Stimulated activated CD8-positive, alpha-beta memory T cell treated with anti-CD3 and anti-CD28 coated beads, Interleukin-2, amount 100 ng/mL, for 48 hours (primary cell): ENCODE results near the gene LRIG1.
"Not testable (repeated sequence)": the region's sequence is repeated elsewhere in the genome, so short reads cannot be mapped to it uniquely, and the experiment has no call there.

Experiments
- DNase-seq, 2 donors: peaks; one replicate each; pipeline ENCODE4 v3.0.0-alpha.2; 2020; ENCODE audit warnings: low read depth in 2 of 2

LRIG1 gene

DNA sequence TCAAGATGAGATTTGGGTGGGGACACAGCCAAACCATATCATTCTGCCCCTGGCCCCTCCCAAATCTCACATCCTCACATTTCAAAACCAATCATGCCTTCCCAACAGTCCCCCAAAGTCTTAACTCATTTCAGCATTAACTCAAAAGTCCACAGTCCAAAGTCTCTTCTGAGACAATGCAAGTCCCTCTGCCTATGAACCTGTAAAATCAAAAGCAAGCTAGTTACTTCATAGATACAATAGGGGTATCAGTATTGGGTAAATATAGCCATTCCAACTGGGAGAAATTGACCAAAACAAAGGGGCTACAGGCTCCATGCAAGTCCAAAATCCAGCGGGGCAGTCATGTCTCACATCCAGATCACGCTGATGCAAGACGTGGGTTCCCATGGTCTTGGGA is 79.7 kb downstream of the LRIG1 start:
- not testable (repeated sequence) for DNase-seq

DNA sequence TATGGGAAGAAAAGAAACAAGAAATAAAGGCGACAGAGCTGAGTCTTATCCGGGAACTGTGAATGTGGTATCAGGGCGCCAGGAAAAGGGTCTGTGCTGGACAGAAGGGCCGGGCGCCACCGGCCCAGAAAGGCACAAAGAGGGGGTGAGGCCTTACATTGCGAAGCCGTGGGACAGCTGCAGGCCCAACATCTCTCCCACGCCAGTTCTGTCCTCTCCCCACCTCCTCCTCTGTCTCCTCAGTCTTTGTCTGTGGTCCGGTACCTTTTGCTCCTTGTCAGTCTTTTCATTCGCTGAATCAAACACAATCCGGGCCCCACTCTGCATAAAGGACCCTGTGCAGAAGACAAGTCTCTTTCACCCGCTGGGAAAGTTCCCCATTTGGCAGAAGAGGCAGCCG is 81.8 kb downstream of the LRIG1 start:
- DNase-seq = no peak

DNA sequence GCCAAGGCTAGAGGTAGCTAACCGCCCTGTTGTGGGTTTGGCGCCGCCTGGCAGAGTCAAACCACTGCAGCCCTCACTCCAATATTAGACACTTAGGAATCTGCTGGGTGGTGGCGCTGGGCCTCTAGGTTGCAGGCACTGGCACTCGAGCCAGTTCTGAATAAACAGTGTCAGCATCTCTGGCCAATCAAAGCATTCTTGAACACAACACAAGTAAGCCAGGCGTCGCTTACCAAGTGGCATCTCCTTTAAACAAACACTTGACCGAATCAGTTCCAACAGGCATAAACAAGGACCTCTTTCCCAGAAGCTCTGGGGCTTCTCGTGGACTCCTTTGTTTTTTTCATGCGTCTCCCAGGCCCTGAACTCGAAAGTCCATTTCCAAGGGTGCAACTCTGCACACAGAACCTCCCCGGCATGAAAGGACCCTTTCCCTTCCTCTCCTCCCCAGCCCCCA is 82.3 kb downstream of the LRIG1 start:
- no peak for DNase-seq

DNA sequence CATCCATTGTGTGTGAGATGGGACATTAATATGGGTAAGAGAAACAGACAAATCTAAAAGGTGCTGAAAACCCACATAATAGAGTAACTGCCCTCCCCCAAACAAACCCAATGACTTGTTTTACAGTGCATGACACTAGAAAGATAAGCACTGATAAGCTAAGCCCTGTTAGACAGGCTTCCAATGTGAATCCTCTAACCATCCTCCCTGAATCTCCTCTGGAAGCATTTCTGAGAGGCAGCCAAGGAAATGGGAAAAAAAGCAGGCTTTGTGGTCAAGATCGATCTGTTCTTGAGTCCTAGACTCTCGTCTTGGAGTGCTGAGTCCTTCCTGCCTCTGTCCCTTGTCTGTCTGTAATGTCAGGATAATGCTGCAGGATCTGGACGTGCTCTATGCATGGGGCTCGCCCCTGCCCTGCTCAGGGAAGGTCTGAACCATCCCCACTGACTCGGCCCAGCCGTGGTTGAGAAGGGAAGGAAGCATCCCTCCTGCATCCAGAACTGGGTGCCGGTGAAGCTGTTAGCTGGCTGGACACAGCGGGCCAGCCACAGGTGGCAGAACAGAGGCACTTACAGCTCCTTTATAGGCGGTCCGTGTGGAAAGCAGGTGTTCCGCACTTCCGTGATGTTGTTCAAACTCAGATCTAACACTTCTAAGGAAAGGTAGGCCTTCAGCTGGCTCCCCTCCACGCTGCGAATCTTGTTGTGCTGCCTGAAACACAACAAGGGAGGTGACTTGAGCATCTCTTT is 84.1 kb downstream of the LRIG1 start:
- no peak for DNase-seq

DNA sequence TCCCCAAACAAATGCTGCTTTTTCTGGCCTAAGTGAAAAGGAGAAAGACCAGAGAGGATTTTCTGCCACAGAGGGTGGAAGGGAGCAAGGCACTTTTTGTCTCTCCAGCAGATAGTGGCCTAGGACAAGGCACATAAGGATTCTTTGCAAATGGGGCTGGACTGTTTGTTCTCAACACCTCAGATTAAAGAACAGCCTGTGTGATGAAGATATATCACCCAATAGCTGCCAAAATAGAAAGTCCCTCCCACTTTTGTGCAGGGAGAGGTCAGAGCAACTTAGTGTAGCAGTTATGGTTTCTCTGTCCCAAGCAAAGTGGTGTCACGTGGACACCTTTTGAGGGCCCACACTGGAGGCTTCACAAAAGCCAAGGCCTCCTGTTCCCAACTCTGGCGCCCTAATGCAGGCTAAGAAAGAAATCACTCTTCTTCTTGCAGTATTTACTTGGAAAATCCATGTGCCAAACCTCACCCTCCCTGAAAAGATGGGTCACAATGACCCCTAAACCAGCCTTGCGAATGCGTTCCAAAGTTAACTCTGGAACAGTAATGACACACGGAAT is 84.9 kb downstream of the LRIG1 start:
- DNase-seq = no peak

DNA sequence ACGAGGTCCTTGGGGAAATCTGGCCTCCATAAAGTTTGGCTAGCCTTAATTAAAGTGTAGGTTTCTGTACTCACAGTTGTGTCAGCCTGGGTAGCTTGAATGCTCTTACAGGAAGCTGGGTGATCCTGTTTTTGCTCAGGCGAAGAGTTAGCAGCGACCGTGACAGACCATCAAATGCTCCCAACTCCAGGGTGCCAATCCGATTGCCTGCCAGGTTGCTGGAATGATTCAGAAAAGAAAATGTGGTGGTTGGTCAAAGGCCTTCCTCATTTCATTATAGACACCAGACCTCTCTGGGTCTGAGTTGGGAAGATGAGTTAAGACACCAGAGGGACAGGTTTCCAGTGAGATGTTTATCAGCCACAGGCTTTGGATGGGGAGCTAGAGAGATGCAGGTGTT is 86.0 kb downstream of the LRIG1 start:
- no peak for DNase-seq

DNA sequence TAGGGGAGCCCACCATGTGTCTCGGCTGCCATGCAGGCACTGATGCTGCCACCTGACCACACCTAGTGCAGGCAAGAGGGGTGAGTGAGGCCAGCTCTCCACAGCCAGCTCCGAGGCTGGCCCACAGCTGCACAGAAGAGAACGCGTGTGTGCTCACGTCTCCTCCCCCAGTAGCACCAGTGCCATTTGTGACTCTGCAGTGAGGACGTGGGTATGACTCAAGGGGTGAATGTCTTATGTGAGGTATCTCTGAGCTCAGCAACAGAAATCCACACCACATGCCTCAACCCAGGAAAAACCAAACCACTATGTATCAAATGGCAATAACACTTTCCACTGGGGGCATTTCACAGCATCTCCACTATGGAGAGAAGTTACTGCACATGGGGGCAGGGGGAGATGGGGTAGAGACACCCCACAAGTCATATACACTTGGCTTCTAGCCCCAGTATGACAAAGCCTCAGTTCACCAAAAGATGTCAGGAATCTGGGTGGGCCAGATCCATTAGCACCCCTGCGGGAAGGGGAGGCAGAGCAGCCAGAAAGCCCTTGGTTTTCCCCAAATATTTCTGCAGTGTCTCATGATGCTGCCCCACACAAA is 87.6 kb downstream of the LRIG1 start:
- no peak for DNase-seq

DNA sequence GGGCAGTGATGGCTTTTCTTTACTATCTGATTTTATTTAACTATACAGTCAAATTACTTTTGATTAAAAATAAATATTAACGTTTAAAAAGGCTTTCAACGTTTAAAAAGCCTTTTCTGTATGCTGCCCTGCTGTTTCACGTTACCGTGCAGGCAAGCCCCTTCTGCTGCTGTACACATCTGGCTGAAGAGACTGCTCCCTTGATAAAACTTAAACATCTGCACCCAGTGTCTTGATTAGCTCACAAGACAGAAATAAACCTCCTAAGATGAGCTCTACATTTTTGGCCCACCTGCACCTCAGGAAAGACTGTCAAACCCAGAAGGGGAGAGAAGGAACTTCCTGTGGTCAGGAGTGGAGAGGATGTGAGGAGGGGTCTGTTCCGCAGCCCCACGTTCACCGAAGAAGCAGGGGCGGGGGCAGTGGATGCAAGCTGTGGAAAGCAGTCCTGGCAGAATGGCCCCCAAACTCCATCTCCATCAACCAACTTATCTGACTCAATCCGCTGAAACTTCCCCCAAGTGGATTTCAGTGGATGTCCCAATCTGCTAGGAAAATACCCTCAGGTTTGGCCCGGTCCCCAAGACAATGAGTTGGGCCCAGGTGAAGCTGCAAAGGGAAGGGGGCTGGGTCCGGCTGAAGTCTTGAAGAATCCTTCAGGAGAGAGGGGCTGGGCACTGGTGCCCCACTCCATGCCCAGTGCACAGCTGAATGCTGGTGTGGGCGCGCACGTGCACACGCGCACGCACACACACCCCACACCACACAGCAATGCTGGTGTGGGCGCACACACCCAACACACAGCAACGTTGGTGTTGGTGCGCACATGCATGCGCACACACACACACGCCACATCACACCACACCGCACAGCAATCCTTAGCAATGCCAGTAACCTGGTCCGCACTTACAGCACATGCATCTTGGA is 88.6 kb downstream of the LRIG1 start:
- no peak for DNase-seq

DNA sequence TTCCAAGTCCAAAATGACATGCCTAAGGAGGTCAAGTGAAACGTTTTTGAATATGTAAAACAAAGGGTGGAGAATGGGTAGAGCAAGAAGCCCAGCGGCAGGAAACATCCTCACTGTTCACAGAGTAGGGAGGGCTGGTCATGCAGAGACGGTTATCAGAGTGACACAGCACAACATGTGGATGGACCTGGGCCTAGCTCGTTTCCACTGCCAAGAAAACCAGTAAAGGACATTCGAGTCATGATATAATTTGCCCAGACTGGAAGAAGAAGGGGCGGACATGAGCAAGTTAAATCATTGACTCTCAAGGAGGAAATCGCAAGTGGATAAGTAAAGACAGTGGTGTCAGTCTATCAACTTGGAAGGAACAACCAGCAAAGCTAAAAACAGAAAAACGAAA is 89.3 kb downstream of the LRIG1 start:
- DNase-seq = no peak

DNA sequence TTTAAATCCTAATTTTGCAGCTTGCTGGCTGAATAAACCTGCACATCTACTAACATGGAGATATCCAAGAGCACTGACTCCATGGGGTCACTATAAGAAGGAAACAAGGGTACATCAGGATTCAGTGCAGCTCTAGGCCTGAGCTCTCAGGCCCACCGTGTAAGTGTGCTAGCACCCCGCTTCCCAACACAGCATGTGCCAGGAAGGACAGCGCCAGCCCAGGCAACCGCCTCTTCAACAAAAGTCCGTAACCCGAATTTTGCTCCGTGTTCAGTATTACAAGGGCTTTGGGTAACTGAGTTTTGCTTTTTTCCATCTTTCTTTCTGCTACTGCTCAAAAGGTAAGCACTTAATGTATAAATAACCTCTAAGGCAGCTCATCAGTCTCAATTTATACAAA is 89.8 kb downstream of the LRIG1 start:
- no peak for DNase-seq

DNA sequence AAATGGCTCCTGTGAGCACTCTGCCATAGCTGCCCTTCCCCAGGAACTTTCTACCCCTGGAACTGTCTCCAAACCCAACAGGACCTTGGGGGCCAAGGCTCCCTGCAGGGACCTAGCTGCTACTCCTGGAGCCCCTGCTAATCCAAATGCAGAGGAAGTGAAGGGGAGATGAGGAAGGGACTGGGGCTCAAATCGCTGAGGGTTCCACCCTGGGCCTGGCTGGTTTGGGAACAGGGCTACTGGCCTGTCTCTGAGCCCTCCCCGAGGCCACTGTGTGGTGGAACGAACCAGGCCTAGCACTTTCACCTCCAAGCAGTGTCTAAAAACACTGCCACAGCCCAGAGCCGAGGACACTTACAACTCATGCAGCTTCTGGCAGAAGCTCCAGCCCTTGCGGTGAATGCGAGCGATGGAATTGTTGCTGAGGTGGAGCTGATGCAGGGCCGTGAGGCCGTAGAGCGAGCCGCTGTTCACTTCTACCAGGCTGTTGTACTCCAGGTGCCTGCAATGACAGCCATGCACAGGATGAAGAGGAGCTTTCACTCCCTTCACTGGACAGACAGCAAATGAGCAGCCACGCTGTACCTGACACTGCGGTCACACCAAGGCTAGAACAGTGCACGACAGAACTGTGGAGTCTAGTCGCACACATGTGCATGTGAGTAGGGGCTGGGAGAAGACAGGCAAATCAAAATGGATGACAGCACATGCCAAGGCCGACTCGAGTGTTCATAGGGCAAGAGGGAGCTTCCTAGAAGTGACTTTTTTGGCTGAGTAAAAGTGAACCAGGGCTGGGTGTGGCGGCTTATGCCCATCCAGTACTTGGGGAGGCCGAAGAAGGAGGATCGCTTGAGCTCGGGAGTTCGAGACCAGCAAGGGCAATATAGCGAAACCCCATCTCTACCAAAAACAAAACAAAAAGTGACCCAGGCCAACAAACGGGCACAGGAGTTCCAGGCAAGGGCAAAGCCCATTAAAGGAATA is 90.8 kb downstream of the LRIG1 start:
- DNase-seq = no peak

DNA sequence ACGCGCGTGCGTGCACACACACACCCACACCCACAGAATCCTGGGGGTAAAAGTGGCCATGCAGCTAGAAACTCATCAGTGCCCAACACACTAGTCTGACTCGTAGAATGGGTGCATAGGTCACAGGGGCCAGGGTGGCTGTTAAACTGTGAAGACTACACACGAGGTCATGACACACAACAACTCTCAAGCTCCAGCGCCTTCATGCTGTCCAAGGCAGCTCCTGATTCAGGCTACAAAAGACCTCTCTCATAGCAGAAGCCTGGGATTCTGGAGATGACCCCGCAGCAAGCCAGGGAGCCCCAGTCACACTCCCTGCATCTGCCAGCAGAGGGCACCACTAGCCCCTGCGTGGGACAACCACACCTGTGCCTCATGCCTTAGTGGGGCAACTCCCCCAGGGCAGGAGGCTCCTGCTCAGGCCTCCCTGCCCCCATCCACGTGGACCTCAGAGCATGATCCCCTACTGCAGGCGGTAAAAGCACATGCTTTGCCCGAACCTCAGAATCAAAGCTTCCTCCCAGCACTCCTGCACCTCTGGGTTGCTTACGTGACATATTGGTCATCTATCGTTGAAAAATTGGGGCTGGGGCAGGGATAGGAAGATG is 93.1 kb downstream of the LRIG1 start:
- peak; percentile 60 to 68 for DNase-seq

DNA sequence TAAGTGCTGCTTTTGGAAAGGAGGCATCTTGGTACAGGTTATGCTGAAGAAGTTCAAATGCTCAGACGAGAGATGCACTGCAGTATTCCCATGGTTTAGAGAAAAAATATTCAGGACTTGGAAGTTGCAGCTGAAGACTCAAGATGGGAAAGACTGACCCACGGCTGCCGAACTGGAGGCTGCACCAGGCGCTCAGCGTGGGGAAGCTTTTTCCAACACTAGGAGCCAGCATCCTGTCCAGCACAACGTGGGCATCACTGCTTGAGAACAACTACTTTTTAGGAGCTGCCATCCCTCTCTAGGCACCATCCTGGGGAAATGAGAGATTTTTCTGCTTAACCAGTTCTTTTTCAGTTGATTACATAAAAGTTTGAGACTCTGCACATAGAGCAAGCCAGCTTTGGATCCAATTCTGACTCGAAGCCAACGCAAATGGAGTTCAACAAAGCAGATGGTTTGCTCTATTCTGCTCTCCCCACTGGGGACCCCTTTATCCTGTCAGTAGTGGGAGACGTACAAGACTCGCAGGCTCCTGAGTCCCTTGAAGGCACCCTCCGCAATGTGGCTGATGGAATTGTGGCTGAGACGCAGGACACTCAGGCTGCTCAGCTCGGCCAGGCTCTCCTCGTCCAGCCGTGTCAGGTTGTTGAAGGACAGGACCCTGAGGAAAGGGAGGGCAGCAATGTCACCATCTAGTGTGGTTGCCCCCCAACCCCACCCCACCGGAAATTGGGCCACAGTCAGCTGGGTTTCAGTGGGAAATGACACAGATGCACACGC is 93.8 kb downstream of the LRIG1 start:
- no peak for DNase-seq

DNA sequence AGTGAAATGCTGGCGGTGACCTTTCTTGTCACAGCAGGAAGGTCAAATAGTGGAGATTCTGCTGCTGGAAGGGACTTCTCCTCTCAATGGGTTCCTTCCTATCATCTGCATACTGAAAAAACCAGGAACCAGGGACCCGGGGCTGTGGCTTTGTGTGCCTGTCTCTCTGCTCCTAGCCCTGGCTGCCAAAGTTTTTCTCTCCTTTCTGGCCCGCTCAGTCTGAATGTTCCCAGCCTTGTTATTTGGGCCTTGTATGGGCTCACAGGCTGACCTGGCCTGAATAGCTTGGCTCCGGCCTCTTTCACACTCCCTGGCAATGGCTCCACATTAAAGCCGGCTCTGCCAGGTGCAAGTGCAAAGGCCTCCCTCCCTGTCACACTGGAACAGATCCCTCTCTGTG is 94.7 kb downstream of the LRIG1 start:
- DNase-seq = no peak

DNA sequence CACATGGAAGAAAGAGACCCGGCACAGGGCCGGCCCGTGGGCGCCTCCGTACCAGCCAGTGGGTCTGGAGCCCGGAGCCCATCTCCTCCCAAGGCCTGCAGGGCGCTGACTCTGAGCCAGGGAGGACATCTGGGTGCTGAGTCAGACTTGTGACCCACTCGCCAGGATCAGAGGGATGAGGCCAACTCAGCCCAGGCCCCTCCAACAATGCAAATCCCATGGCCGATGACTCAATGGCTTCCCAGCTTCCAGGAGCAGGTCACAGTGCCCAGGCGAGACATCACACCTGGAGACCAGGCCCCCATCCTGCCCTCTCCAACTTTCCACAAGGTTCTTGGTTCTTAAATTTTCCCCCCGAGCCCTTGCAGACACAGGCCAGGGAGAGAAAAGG is 95.1 kb downstream of the LRIG1 start:
- DNase-seq = no peak

DNA sequence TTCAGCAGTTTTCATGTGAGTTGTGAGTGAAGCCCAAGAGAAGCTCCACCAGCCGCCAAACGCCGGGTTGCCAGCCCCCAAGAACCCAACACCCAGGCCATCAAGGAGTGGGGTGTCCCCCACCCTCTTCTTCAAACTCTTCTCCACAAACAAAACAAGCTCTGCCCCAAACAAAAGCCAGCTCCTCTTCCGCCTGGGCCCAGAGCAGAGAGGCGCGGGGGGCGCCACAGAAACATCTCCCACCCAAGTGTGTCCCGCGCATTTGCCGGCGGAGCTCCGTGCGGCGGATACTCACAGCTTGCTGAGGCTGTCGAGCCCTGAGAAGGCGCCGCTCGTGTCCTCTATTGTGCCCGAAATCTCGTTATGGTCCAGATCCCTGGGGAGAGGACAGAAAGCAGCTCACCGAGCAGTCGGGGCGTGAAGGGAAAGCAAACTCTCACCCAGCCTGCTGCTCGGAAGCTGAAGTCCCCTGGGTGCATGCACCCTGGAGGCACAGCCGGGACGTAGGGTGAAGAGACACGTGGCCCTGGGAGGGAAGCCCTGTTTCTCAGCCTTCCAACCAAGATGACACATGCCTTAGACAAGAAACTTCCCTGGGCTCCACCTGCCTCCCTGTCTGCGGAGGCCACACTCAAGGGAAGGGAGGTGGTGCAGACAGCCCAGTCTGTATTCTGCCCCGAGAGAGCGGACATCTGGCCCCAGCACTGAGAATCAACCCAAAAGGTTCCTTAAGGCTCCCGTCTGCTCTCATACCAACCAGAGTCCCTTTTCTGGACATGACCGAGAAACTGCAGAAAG is 95.7 kb downstream of the LRIG1 start:
- no peak for DNase-seq

DNA sequence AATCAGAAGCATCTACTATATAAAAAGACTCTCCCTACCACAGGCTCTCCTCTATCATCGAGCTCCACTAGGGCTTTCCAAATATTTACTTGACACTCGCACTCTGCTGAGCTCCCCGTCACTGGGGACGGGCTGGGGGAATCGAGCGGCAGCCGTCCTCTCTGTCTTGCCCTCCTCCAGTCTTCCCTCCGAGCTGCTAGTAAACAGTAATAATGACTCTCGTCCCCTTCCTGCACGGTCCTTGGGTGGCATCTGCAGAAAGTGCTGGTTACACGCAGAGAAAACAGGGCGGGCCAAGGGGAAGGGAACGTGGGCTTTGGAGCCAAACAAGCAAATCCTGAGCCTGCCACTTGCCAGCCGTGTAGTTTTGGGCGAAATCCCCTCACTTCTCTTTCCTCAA is 96.6 kb downstream of the LRIG1 start:
- no peak for DNase-seq

DNA sequence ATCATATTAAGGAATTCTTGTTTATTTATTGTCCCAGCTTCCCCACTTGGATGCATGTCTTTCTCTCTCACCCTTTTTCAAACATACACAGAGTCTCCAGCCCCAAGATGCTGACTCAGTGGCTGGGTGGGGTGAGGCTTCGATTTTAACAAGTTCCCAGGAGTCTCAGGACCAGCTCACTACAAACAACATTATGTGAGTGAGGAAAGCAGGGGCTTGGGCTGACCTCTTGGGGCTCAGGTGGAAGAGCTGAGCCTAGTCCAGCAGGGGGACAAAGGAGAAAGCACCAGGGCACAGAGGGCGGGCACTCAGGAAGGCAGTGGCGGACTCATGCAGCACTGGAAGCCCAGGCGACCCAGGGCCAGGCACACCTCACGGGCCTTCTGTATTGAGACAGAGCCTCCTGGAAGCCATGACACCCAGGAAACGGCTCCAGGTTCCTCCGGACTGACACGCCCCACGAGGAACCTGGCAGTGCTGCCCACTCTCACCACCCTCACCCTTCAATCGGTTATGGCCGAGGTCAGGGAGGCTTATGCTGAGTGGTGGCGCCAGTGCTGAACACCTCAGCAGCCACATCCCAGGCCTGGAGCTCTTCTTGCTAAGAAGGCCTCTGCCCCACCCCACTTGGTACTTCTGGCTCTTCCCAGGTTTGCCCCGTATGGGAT is 97.4 kb downstream of the LRIG1 start:
- no peak for DNase-seq
